K562 (cell line): Measurements from ENCODE around the gene QARS1. TPM values are rescaled to one million over a fixed set of nuclear protein-coding genes. Genes with fewer than 3 reads are reported as not detected.

Source experiments
- ATAC-seq: fragments of 200-7000 bp; cut with Tn5 transposase; 3 replicates; pipeline ENCODE4 v1.9.1; 2020; ENCODE audit warnings: moderate library complexity
- BruUV-seq: library from RNA; stranded (reverse); fragments of 400-500 nt; replicated peaks from 2 replicates; lab custom pipeline; 2021; lab: Mats Ljungman, UMichigan
- CTCF ChIA-PET: fragments of 300-600 bp; formaldehyde crosslinking; extraction: SDS; loops from one replicate; lab custom pipeline; 2021; ENCODE audit warnings: low intra/inter-chr PET ratio; lab: Yijun Ruan, JAX
- POLR2A ChIA-PET: fragments of 300-600, 350-650 bp; sonication (Branson Sonifier 250); formaldehyde crosslinking; extraction: SDS; loops from one replicate; lab custom pipeline; 2021; ENCODE audit warnings: antibody characterized with exemption, inconsistent platforms; lab: Yijun Ruan, JAX
- DNase-seq, 4 experiments: peaks; one replicate each; pipeline versions ENCODE4 v3.0.0 to v3.0.0-alpha.2; 2011 to 2018; ENCODE audit warnings: low spot score in 3 of 4, mixed read lengths in 3 of 4; ENCODE audit errors: extremely low read depth in 1 of 4
- FAIRE-seq: peaks from 2 replicates; lab custom pipeline; 2011; peaks lifted over from hg19 to GRCh38; lab: Jason Lieb, UNC
- H2AFZ ChIP-seq: 2 replicates; pipeline ENCODE4 v1.6.0; 2011; ENCODE audit warnings: low read depth, low read length, control low read depth, inconsistent platforms
- H3K27ac ChIP-seq: fragments of 200-600 bp; 3 replicates; pipeline ENCODE4 v1.8.0; 2011; ENCODE audit warnings: low read depth, mild to moderate bottlenecking, control low read depth, inconsistent platforms, low read length, moderate library complexity, mixed read lengths; ENCODE audit errors: extremely low read depth
- H3K27me3 ChIP-seq, 2 experiments: fragments of 300-600 bp in 1 of 2; 2 replicates in 1 of 2; 3 replicates in 1 of 2; pipeline versions ENCODE4 v1.6.0 to v1.8.0; 2011; ENCODE audit warnings: inconsistent platforms in 2 of 2, low read length in 2 of 2, mild to moderate bottlenecking in 1 of 2, mixed read lengths in 1 of 2, moderate library complexity in 1 of 2; ENCODE audit not compliant: control insufficient read depth in 2 of 2, insufficient read depth in 2 of 2
- H3K36me3 ChIP-seq: fragments of 300-600 bp; 3 replicates; pipeline ENCODE4 v1.8.0; 2011; ENCODE audit warnings: mild to moderate bottlenecking, low read length, inconsistent platforms; ENCODE audit not compliant: control insufficient read depth, insufficient read depth
- H3K4me1 ChIP-seq, 2 experiments: fragments of 200-600 bp in 1 of 2; replicated peaks in 1 of 2; 2 replicates in 1 of 2; 3 replicates in 1 of 2; pipeline versions ENCODE4 v1.5.1 to v1.8.0; 2011; ENCODE audit warnings: inconsistent platforms in 2 of 2, low read length in 2 of 2, mild to moderate bottlenecking in 1 of 2, mixed read lengths in 1 of 2, moderate library complexity in 1 of 2; ENCODE audit not compliant: control insufficient read depth in 2 of 2, insufficient read depth in 2 of 2
- H3K4me2 ChIP-seq: 2 replicates; pipeline ENCODE4 v1.6.1; 2011; ENCODE audit warnings: low read length, control low read depth, inconsistent platforms, mixed read lengths; ENCODE audit not compliant: insufficient read depth
- H3K4me3 ChIP-seq: fragments of 200-600 bp; sonication (generic), shearing (Covaris generic); 2 replicates; pipeline ENCODE4 v1.5.1; 2016; ENCODE audit warnings: control low read depth, inconsistent platforms
- H3K79me2 ChIP-seq: fragments of 200-600 bp; 3 replicates; pipeline ENCODE4 v1.8.0; 2011; ENCODE audit warnings: low read length, inconsistent platforms; ENCODE audit not compliant: control insufficient read depth, insufficient read depth
- H3K9ac ChIP-seq, 2 experiments: 2 replicates each; pipeline versions ENCODE4 v1.6.0 to v1.6.1; 2011; ENCODE audit warnings: low read depth in 2 of 2, low read length in 2 of 2, control low read depth in 1 of 2, inconsistent platforms in 1 of 2, mild to moderate bottlenecking in 1 of 2, mixed read lengths in 1 of 2; ENCODE audit not compliant: insufficient read depth in 1 of 2
- H3K9me1 ChIP-seq: one replicate; pipeline ENCODE4 v1.6.0; 2011; ENCODE audit warnings: inconsistent platforms, mild to moderate bottlenecking, low read length, moderate library complexity; ENCODE audit not compliant: control insufficient read depth, insufficient read depth
- H3K9me3 ChIP-seq: replicated peaks from 2 replicates; pipeline ENCODE4 v1.5.1; 2011; ENCODE audit warnings: low read depth, low read length, inconsistent platforms; ENCODE audit not compliant: control insufficient read depth, insufficient read depth
- H4K20me1 ChIP-seq: replicated peaks from 2 replicates; pipeline ENCODE4 v1.6.1; 2011; ENCODE audit warnings: low read length, inconsistent platforms, mixed read lengths; ENCODE audit not compliant: control insufficient read depth, insufficient read depth
- ARHGAP35 ChIP-seq: fragments of 450-650 bp; IDR thresholded peaks from 2 replicates; pipeline ENCODE4 v1.6.1; 2018; ENCODE audit not compliant: partially characterized antibody
- GABPB2 ChIP-seq: fragments of 250-450 bp; sonication (Bioruptor Pico); conservative IDR thresholded peaks from 2 replicates; pipeline ENCODE4 v1.5.1; 2021; ENCODE audit warnings: mild to moderate bottlenecking
- GATA2 ChIP-seq: sonication (generic); formaldehyde crosslinking; IDR thresholded peaks from 2 replicates; pipeline ENCODE4 v1.4.0; 2020; ENCODE audit warnings: mild to moderate bottlenecking, missing genetic modification reagents
- NFIX ChIP-seq: fragments of 250-450 bp; sonication (Bioruptor Pico); IDR thresholded peaks from 2 replicates; pipeline ENCODE4 v1.4.0; 2020; ENCODE audit warnings: low read depth, mild to moderate bottlenecking, moderate library complexity
- NRF1 ChIP-seq, 2 experiments: fragments of 450-650 bp; IDR thresholded peaks in 1 of 2; conservative IDR thresholded peaks in 1 of 2; 2 replicates each; pipeline ENCODE4 v1.6.1; 2014; ENCODE audit warnings: mild to moderate bottlenecking in 2 of 2
- SMARCB1 ChIP-seq: IDR thresholded peaks from 2 replicates; pipeline ENCODE4 v1.6.1; 2011; ENCODE audit warnings: improper control_type of control experiment, low read depth; ENCODE audit not compliant: insufficient read length
- SNIP1 ChIP-seq: fragments of 450-650 bp; IDR thresholded peaks from 2 replicates; pipeline ENCODE4 v1.7.1; 2017; ENCODE audit warnings: low read depth, mild to moderate bottlenecking
- ZNF224 ChIP-seq: sonication (generic); formaldehyde crosslinking; IDR thresholded peaks from 2 replicates; pipeline ENCODE4 v1.8.0; 2022; ENCODE audit warnings: mild to moderate bottlenecking, missing genetic modification reagents
- ZNF778 ChIP-seq: fragments of 450-650 bp; formaldehyde crosslinking; IDR thresholded peaks from 2 replicates; pipeline ENCODE4 v1.4.0; 2020; ENCODE audit warnings: mild to moderate bottlenecking, moderate library complexity
- WGBS: fragments of 100-300 bp; shearing (Covaris generic); methylation state at CpG from one replicate; pipeline ENCODE4 v1.1.6; 2016; ENCODE audit warnings: low coverage, mixed read lengths; ENCODE audit not compliant: insufficient coverage; ENCODE audit errors: missing lambda C conversion rate; 5-methylcytosine and 5-hydroxymethylcytosine counted together
- in situ Hi-C: fragments of 300-500 bp; cut with MboI; formaldehyde crosslinking; loops from 4 replicates; pipeline ENCODE4 v1.15.0; 2018; ENCODE audit warnings: inconsistent platforms, mixed read lengths
- intact Hi-C: fragments of 100-400 bp; cut with micrococcal nuclease; formaldehyde crosslinking; loops from 2 replicates; pipeline ENCODE4 v1.14.2; 2022
- polyA plus RNA-seq, 8 experiments: library from polyadenylated mRNA; depleted of rRNA in 4 of 8; stranded (reverse) in 5 of 8; unstranded in 3 of 8; fragments of >200 nt; fragmentation: Nextera tagmentation in 2 of 8; fragmentation: Illumina TruSeq in 1 of 8; extraction: Ambion mirVana in 2 of 8; extraction: Trizol in 1 of 8; gene quantifications; 2 replicates each; pipeline versions ENCODE4 v1.2.1 to v1.2.3, GENCODE V29; 2011 to 2014; ENCODE audit warnings: inconsistent platforms in 1 of 8, missing spikeins in 1 of 8
- total RNA-seq, 7 experiments: library from RNA; depleted of rRNA in 6 of 7; stranded (reverse); fragments of >200 nt in 6 of 7; fragmentation: Illumina TruSeq in 2 of 7; extraction: Trizol in 2 of 7; gene quantifications; 2 replicates each; pipeline versions ENCODE4 v1.2.1 to v1.2.3, GENCODE V29; 2011 to 2021; ENCODE audit warnings: low replicate concordance in 1 of 7
- TF ChIP-seq, protein P1 (sequence below): fragments of 250-450 bp; sonication (Bioruptor Pico); IDR thresholded peaks from 2 replicates; pipeline ENCODE4 v1.6.1; 2021; ENCODE audit warnings: mild to moderate bottlenecking
- TF ChIP-seq, protein P2 (sequence below): fragments of 450-650 bp; formaldehyde crosslinking; IDR thresholded peaks from 2 replicates; pipeline ENCODE4 v1.4.0; 2022; ENCODE audit warnings: missing genetic modification characterization
- TF ChIP-seq, protein P3 (sequence below): fragments of 250-450 bp; sonication (Bioruptor Pico); IDR thresholded peaks from 2 replicates; pipeline ENCODE4 v1.4.0; 2020
- TF ChIP-seq, protein P4 (sequence below): fragments of 250-450 bp; sonication (Bioruptor Pico); IDR thresholded peaks from 2 replicates; pipeline ENCODE4 v1.4.0; 2020; ENCODE audit warnings: mild to moderate bottlenecking

The QARS1 gene
- total and polyA plus RNA-seq, 9 of the 15 experiments (the other 6 are each of a cell fraction or from before 2014, with no cell fraction given) = 148 to 310 (median 273) TPM

DNA sequence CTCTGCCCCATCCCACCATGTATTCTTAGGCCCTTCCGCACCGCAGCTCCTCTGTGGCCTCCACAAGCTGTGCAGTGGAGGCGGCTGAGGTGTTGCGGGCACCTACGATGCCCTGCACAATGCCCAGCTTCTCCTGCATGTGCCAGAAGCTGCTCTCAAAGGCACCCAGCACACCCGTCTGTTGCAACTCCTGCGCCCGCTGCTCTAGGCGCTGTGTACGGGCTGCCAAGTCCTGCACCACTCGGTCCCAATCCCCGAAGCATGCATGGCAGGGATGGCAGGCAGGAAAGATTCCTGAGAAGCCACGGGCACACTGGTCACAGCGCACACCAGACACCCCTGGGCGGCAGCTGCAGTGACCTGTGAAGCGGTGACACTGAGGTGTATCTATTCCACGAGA lies 19.1 kb upstream of the QARS1 start (continued):
- TF ChIP-seq, protein P1, sequence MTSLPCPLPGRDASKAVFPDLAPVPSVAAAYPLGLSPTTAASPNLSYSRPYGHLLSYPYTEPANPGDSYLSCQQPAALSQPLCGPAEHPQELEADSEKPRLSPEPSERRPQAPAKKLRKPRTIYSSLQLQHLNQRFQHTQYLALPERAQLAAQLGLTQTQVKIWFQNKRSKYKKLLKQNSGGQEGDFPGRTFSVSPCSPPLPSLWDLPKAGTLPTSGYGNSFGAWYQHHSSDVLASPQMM (CRISPR knock-in tag) = no peak
- no peak for TF ChIP-seq ZNF224 (CRISPR knock-in tag)
- TF ChIP-seq GATA2 (CRISPR knock-in tag) = no peak

DNA sequence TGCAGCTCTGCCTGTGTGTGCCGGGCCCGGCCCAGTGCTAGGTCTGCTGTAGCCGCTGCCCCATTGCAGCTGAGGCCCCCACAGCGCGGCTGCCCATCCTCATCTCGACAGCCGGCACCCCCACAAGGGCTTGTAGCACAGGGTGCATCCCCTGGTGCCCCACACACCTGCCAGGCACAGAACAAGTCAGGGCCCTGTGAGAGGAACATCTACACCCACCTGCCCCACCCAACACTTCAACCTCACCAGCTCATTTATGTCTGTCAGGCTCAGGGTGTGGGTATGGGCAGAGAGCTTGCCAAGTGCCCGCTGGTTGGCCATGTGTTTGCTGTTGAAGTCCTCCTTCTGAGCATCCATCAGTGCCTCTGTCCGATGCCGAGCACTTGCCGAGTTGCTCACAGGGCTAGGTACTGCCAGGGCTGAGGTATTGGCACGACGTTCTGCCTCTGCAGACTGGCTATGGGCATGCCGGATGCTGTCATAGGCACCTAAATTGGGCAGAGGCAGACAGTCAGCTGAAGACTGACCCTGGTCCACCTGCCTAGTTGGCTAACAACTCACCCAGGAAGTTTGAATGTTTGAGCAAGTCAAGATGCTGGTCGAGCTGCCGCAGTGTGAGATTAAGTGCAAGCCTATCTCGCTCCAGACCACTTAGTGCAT lies 18.5 kb upstream of the QARS1 start:
- BruUV-seq = no TSS peak
- Histone ChIP-seq H3K79me2 (peaks cover 20% of the 10 kb centered on the region), H3K27ac (no peak overlapping the region), H3K36me3 (peaks cover 15% of the 10 kb centered on the region; the same call in 2 of the 3 replicates), H3K27me3 (no peaks in the 10 kb centered on the region), H3K4me1 (peaks cover 9 to 39% of the 10 kb centered on the region in 2 experiments; a peak in 4 of 5 replicates), H3K9ac (peak overlapping the region in 1 of 2 experiments; percentile 64; a peak in 1 of 4 replicates), H3K9me3 (no peaks in the 10 kb centered on the region), H2AFZ (no peak overlapping the region), H4K20me1 (no peaks in the 10 kb centered on the region), H3K4me3 (no peak overlapping the region), H3K9me1 (no peaks in the 10 kb centered on the region), H3K4me2 (no peak overlapping the region)
- intact Hi-C loops (no loop called here), in situ Hi-C loops (no loop called here)
- DNase-seq (no peak), FAIRE-seq (no peak), ATAC-seq (no peak)
- 81% methylated on average over 13 of the region's 17 CpGs for WGBS
- CTCF ChIA-PET = no interaction called here
- POLR2A ChIA-PET = interaction anchor here (0.5 to 2.1 kb wide), 3 partner anchors 9 to 78 kb away, joined by 3 to 5 read pairs (median 3); partner anchors contain the start of gene LAMB2
- TF ChIP-seq GABPB2 (CRISPR knock-in tag) (no peak), NRF1 (conservative IDR thresholded peaks at IDR 0.05 in 1 of 2, IDR thresholded peaks at IDR 0.05 in 1 of 2) (no peak), ZNF778 (CRISPR knock-in tag) (no peak), NFIX (CRISPR knock-in tag) (no peak), SMARCB1 (no peak), SNIP1 (no peak), ARHGAP35 (no peak)
- TF ChIP-seq, protein P2, sequence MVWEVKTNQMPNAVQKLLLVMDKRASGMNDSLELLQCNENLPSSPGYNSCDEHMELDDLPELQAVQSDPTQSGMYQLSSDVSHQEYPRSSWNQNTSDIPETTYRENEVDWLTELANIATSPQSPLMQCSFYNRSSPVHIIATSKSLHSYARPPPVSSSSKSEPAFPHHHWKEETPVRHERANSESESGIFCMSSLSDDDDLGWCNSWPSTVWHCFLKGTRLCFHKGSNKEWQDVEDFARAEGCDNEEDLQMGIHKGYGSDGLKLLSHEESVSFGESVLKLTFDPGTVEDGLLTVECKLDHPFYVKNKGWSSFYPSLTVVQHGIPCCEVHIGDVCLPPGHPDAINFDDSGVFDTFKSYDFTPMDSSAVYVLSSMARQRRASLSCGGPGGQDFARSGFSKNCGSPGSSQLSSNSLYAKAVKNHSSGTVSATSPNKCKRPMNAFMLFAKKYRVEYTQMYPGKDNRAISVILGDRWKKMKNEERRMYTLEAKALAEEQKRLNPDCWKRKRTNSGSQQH (CRISPR knock-in tag) = no peak
- TF ChIP-seq, protein P3, sequence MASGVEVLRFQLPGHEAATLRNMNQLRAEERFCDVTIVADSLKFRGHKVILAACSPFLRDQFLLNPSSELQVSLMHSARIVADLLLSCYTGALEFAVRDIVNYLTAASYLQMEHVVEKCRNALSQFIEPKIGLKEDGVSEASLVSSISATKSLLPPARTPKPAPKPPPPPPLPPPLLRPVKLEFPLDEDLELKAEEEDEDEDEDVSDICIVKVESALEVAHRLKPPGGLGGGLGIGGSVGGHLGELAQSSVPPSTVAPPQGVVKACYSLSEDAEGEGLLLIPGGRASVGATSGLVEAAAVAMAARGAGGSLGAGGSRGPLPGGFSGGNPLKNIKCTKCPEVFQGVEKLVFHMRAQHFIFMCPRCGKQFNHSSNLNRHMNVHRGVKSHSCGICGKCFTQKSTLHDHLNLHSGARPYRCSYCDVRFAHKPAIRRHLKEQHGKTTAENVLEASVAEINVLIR (CRISPR knock-in tag) = no peak
- TF ChIP-seq, protein P4, sequence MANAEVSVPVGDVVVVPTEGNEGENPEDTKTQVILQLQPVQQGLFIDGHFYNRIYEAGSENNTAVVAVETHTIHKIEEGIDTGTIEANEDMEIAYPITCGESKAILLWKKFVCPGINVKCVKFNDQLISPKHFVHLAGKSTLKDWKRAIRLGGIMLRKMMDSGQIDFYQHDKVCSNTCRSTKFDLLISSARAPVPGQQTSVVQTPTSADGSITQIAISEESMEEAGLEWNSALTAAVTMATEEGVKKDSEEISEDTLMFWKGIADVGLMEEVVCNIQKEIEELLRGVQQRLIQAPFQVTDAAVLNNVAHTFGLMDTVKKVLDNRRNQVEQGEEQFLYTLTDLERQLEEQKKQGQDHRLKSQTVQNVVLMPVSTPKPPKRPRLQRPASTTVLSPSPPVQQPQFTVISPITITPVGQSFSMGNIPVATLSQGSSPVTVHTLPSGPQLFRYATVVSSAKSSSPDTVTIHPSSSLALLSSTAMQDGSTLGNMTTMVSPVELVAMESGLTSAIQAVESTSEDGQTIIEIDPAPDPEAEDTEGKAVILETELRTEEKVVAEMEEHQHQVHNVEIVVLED (CRISPR knock-in tag) = no peak
